Measurements from ENCODE around the gene CHRNA7.

Gene CHRNA7

GRCh38 chr15:32029862-32030781 lies at the start of gene CHRNA7:
TSS of gene CHRNA7 (plus strand) at chr15:32030515. CDS start at chr15:32030595, 80 bp downstream.
- peak; percentile 85 for DNase-seq (ENCODE audit: low read depth, low spot score)

GRCh38 chr15:31985607-31986006 lies 44.7 kb upstream of the CHRNA7 start:
- no peak for DNase-seq (ENCODE audit: low read depth, low spot score)

GRCh38 chr15:31993062-31993461 lies 37.3 kb upstream of the CHRNA7 start:
- no peak for DNase-seq (ENCODE audit: low read depth, low spot score)

- no peak for DNase-seq (ENCODE audit: low read depth, low spot score)
Measured at GRCh38 chr15:31997711-31998110, 32.6 kb upstream of the CHRNA7 start.

GRCh38 chr15:32003558-32003957 lies 26.8 kb upstream of the CHRNA7 start:
- DNase-seq (ENCODE audit: low read depth, low spot score): no peak

- DNase-seq (ENCODE audit: low read depth, low spot score): no peak
Measured at GRCh38 chr15:32004249-32004648, 26.1 kb upstream of the CHRNA7 start.

- DNase-seq (ENCODE audit: low read depth, low spot score): no peak
Measured at GRCh38 chr15:32007355-32007960, 22.9 kb upstream of the CHRNA7 start.

GRCh38 chr15:32014953-32015352 lies 15.4 kb upstream of the CHRNA7 start:
- DNase-seq (ENCODE audit: low read depth, low spot score): no peak

- no peak for DNase-seq (ENCODE audit: low read depth, low spot score)
Measured at GRCh38 chr15:32020156-32020555, 10.2 kb upstream of the CHRNA7 start.

- no peak for DNase-seq (ENCODE audit: low read depth, low spot score)
Measured at GRCh38 chr15:32028921-32029320, 1.4 kb upstream of the CHRNA7 start.

- peak; percentile 60 for DNase-seq (ENCODE audit: low read depth, low spot score)
Measured at GRCh38 chr15:32029409-32029861, 880 bp upstream of the CHRNA7 start.

- peak; percentile 32 for DNase-seq (ENCODE audit: low read depth, low spot score)
Measured at GRCh38 chr15:32030795-32031194, 480 bp downstream of the CHRNA7 start.

- DNase-seq (ENCODE audit: low read depth, low spot score): no peak
Measured at GRCh38 chr15:32033186-32033890, 3.0 kb downstream of the CHRNA7 start.

- no peak for DNase-seq (ENCODE audit: low read depth, low spot score)
Measured at GRCh38 chr15:32034106-32034505, 3.8 kb downstream of the CHRNA7 start.

GRCh38 chr15:32035285-32035684 lies 5.0 kb downstream of the CHRNA7 start:
- DNase-seq (ENCODE audit: low read depth, low spot score): no peak

- no peak for DNase-seq (ENCODE audit: low read depth, low spot score)
Measured at GRCh38 chr15:32036971-32037370, 6.7 kb downstream of the CHRNA7 start.

- DNase-seq (ENCODE audit: low read depth, low spot score): no peak
Measured at GRCh38 chr15:32041294-32041693, 11.0 kb downstream of the CHRNA7 start.

GRCh38 chr15:32042269-32042972 lies 12.1 kb downstream of the CHRNA7 start:
- peak; percentile 41 for DNase-seq (ENCODE audit: low read depth, low spot score)

GRCh38 chr15:32053719-32054118 lies 23.4 kb downstream of the CHRNA7 start:
- no peak for DNase-seq (ENCODE audit: low read depth, low spot score)

- no peak for DNase-seq (ENCODE audit: low read depth, low spot score)
Measured at GRCh38 chr15:32057876-32058425, 27.6 kb downstream of the CHRNA7 start.

GRCh38 chr15:32060706-32061105 lies 30.4 kb downstream of the CHRNA7 start:
- no peak for DNase-seq (ENCODE audit: low read depth, low spot score)

Measured in astrocyte of the hippocampus (primary cell).